Measurements from ENCODE around the gene PLA2G6. TPM values are rescaled to one million over a fixed set of nuclear protein-coding genes. Genes with fewer than 3 reads are reported as not detected.

PLA2G6 gene
- total RNA-seq, 1 donor: 10.8 TPM

- no peak for DNase-seq (ENCODE audit: low read depth)
- H3K4me3 ChIP-seq (ENCODE audit: low read depth, low read length): no peak overlapping the region
- TF ChIP-seq CTCF (IDR thresholded peaks at IDR 0.05; ENCODE audit: insufficient read depth, low read depth, low read length): no peak
Measured at GRCh38 chr22:38199826-38200559, 18.4 kb upstream of the PLA2G6 start.

GRCh38 chr22:38196791-38197419 is 15.3 kb upstream of the PLA2G6 start:
- TF ChIP-seq CTCF (IDR thresholded peaks at IDR 0.05; ENCODE audit: insufficient read depth, low read depth, low read length): no peak
- peak; percentile 58 for DNase-seq (ENCODE audit: low read depth)
- no peak overlapping the region for H3K4me3 ChIP-seq (ENCODE audit: low read depth, low read length)

- peak; percentile 73 for DNase-seq (ENCODE audit: low read depth)
- no peak overlapping the region for H3K4me3 ChIP-seq (ENCODE audit: low read depth, low read length)
- no peak for TF ChIP-seq CTCF (IDR thresholded peaks at IDR 0.05; ENCODE audit: insufficient read depth, low read depth, low read length)
Measured at GRCh38 chr22:38193580-38193979, 11.9 kb upstream of the PLA2G6 start.

GRCh38 chr22:38192475-38192863 is 10.8 kb upstream of the PLA2G6 start:
- no peak overlapping the region for H3K4me3 ChIP-seq (ENCODE audit: low read depth, low read length)
- TF ChIP-seq CTCF (IDR thresholded peaks at IDR 0.05; ENCODE audit: insufficient read depth, low read depth, low read length): no peak
- no peak for DNase-seq (ENCODE audit: low read depth)

- H3K4me3 ChIP-seq (ENCODE audit: low read depth, low read length): no peak overlapping the region
- no peak for TF ChIP-seq CTCF (IDR thresholded peaks at IDR 0.05; ENCODE audit: insufficient read depth, low read depth, low read length)
- no peak for DNase-seq (ENCODE audit: low read depth)
Measured at GRCh38 chr22:38191731-38192474, 10.3 kb upstream of the PLA2G6 start.

GRCh38 chr22:38191055-38191454 is 9.4 kb upstream of the PLA2G6 start:
- TF ChIP-seq CTCF (IDR thresholded peaks at IDR 0.05; ENCODE audit: insufficient read depth, low read depth, low read length): no peak
- no peak overlapping the region for H3K4me3 ChIP-seq (ENCODE audit: low read depth, low read length)
- no peak for DNase-seq (ENCODE audit: low read depth)

All from fibroblast of villous mesenchyme (primary cell).